Measurements from ENCODE around the gene OR56B4.
"Not testable (repeated sequence)": the region's sequence is repeated elsewhere in the genome, so short reads cannot be mapped to it uniquely, and the experiment has no call there.

Gene OR56B4, protein sequence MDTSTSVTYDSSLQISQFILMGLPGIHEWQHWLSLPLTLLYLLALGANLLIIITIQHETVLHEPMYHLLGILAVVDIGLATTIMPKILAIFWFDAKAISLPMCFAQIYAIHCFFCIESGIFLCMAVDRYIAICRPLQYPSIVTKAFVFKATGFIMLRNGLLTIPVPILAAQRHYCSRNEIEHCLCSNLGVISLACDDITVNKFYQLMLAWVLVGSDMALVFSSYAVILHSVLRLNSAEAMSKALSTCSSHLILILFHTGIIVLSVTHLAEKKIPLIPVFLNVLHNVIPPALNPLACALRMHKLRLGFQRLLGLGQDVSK

GRCh38 chr11:6107384-6107783 lies at the start of gene OR56B4:
TSS of gene OR56B4 (plus strand) at chr11:6107684. CDS start at chr11:6107779, 95 bp downstream.
- CTCF ChIA-PET = interaction anchor here (0.6 to 1.1 kb wide), 4 partner anchors 10 to 246 kb away, joined by 3 to 6 read pairs (median 3); no protein-coding TSS in a partner anchor
- H3K36me3 ChIP-seq (ENCODE audit: control insufficient read depth in 2 of 2, insufficient read depth in 1 of 2, low read length in 2 of 2); H3K9me3 ChIP-seq (ENCODE audit: control insufficient read depth, insufficient read depth, low read depth, low read length); H3K27ac ChIP-seq (ENCODE audit: extremely low read depth, low read depth, low read length); H3K4me1 ChIP-seq (ENCODE audit: control insufficient read depth, insufficient read depth, low read length); POLR2A ChIA-PET; H3K4me3 ChIP-seq (ENCODE audit: low read depth, low read length): not testable (repeated sequence)

GRCh38 chr11:6061475-6061874 lies 46.0 kb upstream of the OR56B4 start:
- Histone ChIP-seq H3K9me3 (ENCODE audit: control insufficient read depth, insufficient read depth, low read depth, low read length) (no peaks in the 10 kb centered on the region), H3K27ac (ENCODE audit: extremely low read depth, low read depth, low read length) (no peak overlapping the region), H3K4me1 (ENCODE audit: control insufficient read depth, insufficient read depth, low read length) (no peaks in the 10 kb centered on the region), H3K4me3 (ENCODE audit: low read depth, low read length) (no peak overlapping the region), H3K36me3 (ENCODE audit: control insufficient read depth in 2 of 2, insufficient read depth in 1 of 2, low read length in 2 of 2) (no peaks in the 10 kb centered on the region)
- ChIA-PET CTCF (interaction anchor here (0.6 kb wide), 1 partner anchor 8 kb away, joined by 3 read pairs; no protein-coding TSS in a partner anchor), POLR2A (no interaction called here)
- TF ChIP-seq GFI1B (tag by site-specific recombination; IDR thresholded peaks at IDR 0.05) (no peak), ZNF121 (tag by site-specific recombination; IDR thresholded peaks at IDR 0.05) (no peak), ZNF514 (tag by site-specific recombination; IDR thresholded peaks at IDR 0.05) (no peak), ZFP37 (tag by site-specific recombination; IDR thresholded peaks at IDR 0.05) (no peak), ZNF707 (tag by site-specific recombination; IDR thresholded peaks at IDR 0.05) (no peak)

- H3K36me3 ChIP-seq (ENCODE audit: control insufficient read depth in 2 of 2, insufficient read depth in 1 of 2, low read length in 2 of 2) = no peaks in the 10 kb centered on the region
- ChIA-PET POLR2A (no interaction called here), CTCF (no interaction called here)
- no peak overlapping the region for H3K27ac ChIP-seq (ENCODE audit: extremely low read depth, low read depth, low read length)
- no peaks in the 10 kb centered on the region for H3K9me3 ChIP-seq (ENCODE audit: control insufficient read depth, insufficient read depth, low read depth, low read length)
- TF ChIP-seq SETDB1 (IDR thresholded peaks at IDR 0.05; ENCODE audit: insufficient read length, low read length) (no peak), ZNF335 (tag by site-specific recombination; conservative IDR thresholded peaks at IDR 0.05) (no peak), ZFHX2 (tag by site-specific recombination; conservative IDR thresholded peaks at IDR 0.05) (no peak), ZNF175 (tag by site-specific recombination; IDR thresholded peaks at IDR 0.05) (no peak), GLI2 (tag by site-specific recombination; IDR thresholded peaks at IDR 0.05; ENCODE audit: borderline replicate concordance, low read depth) (no peak)
- H3K4me3 ChIP-seq (ENCODE audit: low read depth, low read length) = no peak overlapping the region
- H3K4me1 ChIP-seq (ENCODE audit: control insufficient read depth, insufficient read depth, low read length) = no peaks in the 10 kb centered on the region
Measured at GRCh38 chr11:6062691-6063358, 44.7 kb upstream of the OR56B4 start.

DNA sequence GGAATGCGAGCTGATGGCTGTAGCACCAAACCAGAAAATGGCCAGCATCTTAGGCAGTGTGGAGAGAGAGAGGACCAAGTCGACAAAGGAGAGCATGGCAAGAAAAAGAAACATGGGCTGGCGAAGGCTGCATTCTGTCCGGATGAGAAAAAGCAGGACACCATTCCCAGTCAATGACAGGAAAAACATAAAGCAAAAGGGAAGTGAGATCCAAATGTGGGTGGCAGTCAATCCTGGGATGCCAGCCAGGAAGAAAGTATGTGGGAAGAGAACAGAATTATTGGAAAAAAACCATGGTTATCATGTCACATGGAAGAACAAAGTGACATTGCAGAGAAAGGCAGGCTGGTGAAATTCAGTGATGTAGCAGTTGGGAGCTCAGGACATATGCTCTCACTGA lies 40.0 kb upstream of the OR56B4 start:
- POLR2A ChIA-PET = no interaction called here
- no peak overlapping the region for H3K27ac ChIP-seq (ENCODE audit: extremely low read depth, low read depth, low read length)
- CTCF ChIA-PET = no interaction called here
- no peak overlapping the region for H3K4me3 ChIP-seq (ENCODE audit: low read depth, low read length)
- H3K4me1 ChIP-seq (ENCODE audit: control insufficient read depth, insufficient read depth, low read length) = no peaks in the 10 kb centered on the region
- H3K36me3 ChIP-seq (ENCODE audit: control insufficient read depth in 2 of 2, insufficient read depth in 1 of 2, low read length in 2 of 2) = no peaks in the 10 kb centered on the region
- H3K9me3 ChIP-seq (ENCODE audit: control insufficient read depth, insufficient read depth, low read depth, low read length) = no peaks in the 10 kb centered on the region
- TF ChIP-seq EGR2 (tag by site-specific recombination; IDR thresholded peaks at IDR 0.05; ENCODE audit: low read depth) (no peak), ZNF530 (tag by site-specific recombination; IDR thresholded peaks at IDR 0.05; ENCODE audit: low read depth) (no peak), ZNF426 (tag by site-specific recombination; IDR thresholded peaks at IDR 0.05) (no peak), ZFP3 (tag by site-specific recombination; IDR thresholded peaks at IDR 0.05; ENCODE audit: low read depth) (no peak), ZNF747 (tag by site-specific recombination; IDR thresholded peaks at IDR 0.05) (no peak), ZNF174 (tag by site-specific recombination; IDR thresholded peaks at IDR 0.05) (no peak), KLF10 (tag by site-specific recombination; IDR thresholded peaks at IDR 0.05) (no peak), ZNF510 (tag by site-specific recombination; IDR thresholded peaks at IDR 0.05; ENCODE audit: insufficient replicate concordance) (no peak), ZNF19 (tag by site-specific recombination; IDR thresholded peaks at IDR 0.05; ENCODE audit: low read depth) (no peak), ZNF561 (tag by site-specific recombination; IDR thresholded peaks at IDR 0.05; ENCODE audit: borderline replicate concordance) (no peak), ZNF548 (tag by site-specific recombination; IDR thresholded peaks at IDR 0.05) (no peak), ZNF785 (tag by site-specific recombination; IDR thresholded peaks at IDR 0.05) (no peak)
- TF ChIP-seq, protein P1, sequence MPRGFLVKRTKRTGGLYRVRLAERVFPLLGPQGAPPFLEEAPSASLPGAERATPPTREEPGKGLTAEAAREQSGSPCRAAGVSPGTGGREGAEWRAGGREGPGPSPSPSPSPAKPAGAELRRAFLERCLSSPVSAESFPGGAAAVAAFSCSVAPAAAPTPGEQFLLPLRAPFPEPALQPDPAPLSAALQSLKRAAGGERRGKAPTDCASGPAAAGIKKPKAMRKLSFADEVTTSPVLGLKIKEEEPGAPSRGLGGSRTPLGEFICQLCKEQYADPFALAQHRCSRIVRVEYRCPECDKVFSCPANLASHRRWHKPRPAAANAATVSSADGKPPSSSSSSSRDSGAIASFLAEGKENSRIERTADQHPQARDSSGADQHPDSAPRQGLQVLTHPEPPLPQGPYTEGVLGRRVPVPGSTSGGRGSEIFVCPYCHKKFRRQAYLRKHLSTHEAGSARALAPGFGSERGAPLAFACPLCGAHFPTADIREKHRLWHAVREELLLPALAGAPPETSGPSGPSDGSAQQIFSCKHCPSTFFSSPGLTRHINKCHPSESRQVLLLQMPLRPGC (tag by site-specific recombination; IDR thresholded peaks at IDR 0.05) = no peak
- TF ChIP-seq, protein P2, sequence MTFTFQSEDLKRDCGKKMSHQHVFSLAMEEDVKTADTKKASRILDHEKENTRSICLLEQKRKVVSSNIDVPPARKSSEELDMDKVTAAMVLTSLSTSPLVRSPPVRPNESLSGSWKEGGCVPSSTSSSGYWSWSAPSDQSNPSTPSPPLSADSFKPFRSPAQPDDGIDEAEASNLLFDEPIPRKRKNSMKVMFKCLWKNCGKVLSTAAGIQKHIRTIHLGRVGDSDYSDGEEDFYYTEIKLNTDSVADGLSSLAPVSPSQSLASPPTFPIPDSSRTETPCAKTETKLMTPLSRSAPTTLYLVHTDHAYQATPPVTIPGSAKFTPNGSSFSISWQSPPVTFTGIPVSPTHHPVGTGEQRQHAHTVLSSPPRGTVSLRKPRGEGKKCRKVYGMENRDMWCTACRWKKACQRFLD (tag by site-specific recombination; IDR thresholded peaks at IDR 0.05) = no peak

Measured in HEK293 (cell line).